Ishikawa (cell line): ENCODE data around the gene ADTRP.

Experiments
- CEBPB ChIP-seq: IDR thresholded peaks from 2 replicates; pipeline ENCODE4 v1.6.1; 2012
- CREB1 ChIP-seq: IDR thresholded peaks from 2 replicates; pipeline ENCODE4 v1.6.1; 2012; ENCODE audit warnings: low read depth
- EGR1 ChIP-seq: IDR thresholded peaks from 2 replicates; pipeline ENCODE4 v1.6.1; 2012
- EP300 ChIP-seq: IDR thresholded peaks from 2 replicates; pipeline ENCODE4 v1.6.1; 2012; ENCODE audit warnings: borderline replicate concordance
- FOXM1 ChIP-seq: IDR thresholded peaks from 2 replicates; pipeline ENCODE4 v1.6.1; 2012; ENCODE audit warnings: low read depth, borderline replicate concordance
- MAX ChIP-seq: IDR thresholded peaks from 2 replicates; pipeline ENCODE4 v1.6.1; 2012
- NFIC ChIP-seq: IDR thresholded peaks from 2 replicates; pipeline ENCODE4 v1.6.1; 2012
- RAD21 ChIP-seq: IDR thresholded peaks from 2 replicates; pipeline ENCODE4 v1.6.1; 2012; ENCODE audit warnings: low read depth
- REST ChIP-seq: IDR thresholded peaks from 2 replicates; pipeline ENCODE4 v1.6.1; 2012; ENCODE audit warnings: low read depth, mild to moderate bottlenecking
- TAF1 ChIP-seq: IDR thresholded peaks from 2 replicates; pipeline ENCODE4 v1.6.1; 2012; ENCODE audit warnings: low read depth, mild to moderate bottlenecking
- TCF12 ChIP-seq: IDR thresholded peaks from 2 replicates; pipeline ENCODE4 v1.6.1; 2012; ENCODE audit warnings: low read depth
- TEAD4 ChIP-seq: IDR thresholded peaks from 2 replicates; pipeline ENCODE4 v1.6.1; 2012
- USF1 ChIP-seq: IDR thresholded peaks from 2 replicates; pipeline ENCODE4 v1.6.1; 2012
- YY1 ChIP-seq: IDR thresholded peaks from 2 replicates; pipeline ENCODE4 v1.6.1; 2012; ENCODE audit warnings: low read depth
- ZBTB7A ChIP-seq: IDR thresholded peaks from 2 replicates; pipeline ENCODE4 v1.6.1; 2012; ENCODE audit warnings: low read depth

Gene ADTRP

GRCh38 chr6:11793277-11793676 lies 14.7 kb upstream of the ADTRP start:
- no peak for TF ChIP-seq EP300
- no peak for TF ChIP-seq REST
- TF ChIP-seq TEAD4, result no peak
- TF ChIP-seq TAF1, result no peak
- no peak for TF ChIP-seq USF1
- TF ChIP-seq YY1, result no peak
- TF ChIP-seq EGR1, result no peak

- TF ChIP-seq REST, result no peak
- no peak for TF ChIP-seq EGR1
- no peak for TF ChIP-seq TCF12
- no peak for TF ChIP-seq MAX
These were observed 12.9 kb upstream of the ADTRP start for GRCh38 chr6:11791354-11792107.

GRCh38 chr6:11789744-11790143 lies 11.1 kb upstream of the ADTRP start:
- TF ChIP-seq ZBTB7A, result no peak
- no peak for TF ChIP-seq TEAD4
- TF ChIP-seq TCF12, result no peak
- TF ChIP-seq EGR1, result no peak
- TF ChIP-seq TAF1, result no peak
- no peak for TF ChIP-seq REST
- no peak for TF ChIP-seq MAX
- TF ChIP-seq RAD21, result no peak
- no peak for TF ChIP-seq YY1
- no peak for TF ChIP-seq USF1
- no peak for TF ChIP-seq NFIC
- TF ChIP-seq CEBPB, result no peak
- no peak for TF ChIP-seq EP300
- TF ChIP-seq FOXM1, result no peak
- TF ChIP-seq CREB1, result no peak

- no peak for TF ChIP-seq FOXM1
- no peak for TF ChIP-seq ZBTB7A
- no peak for TF ChIP-seq EP300
- no peak for TF ChIP-seq TEAD4
- no peak for TF ChIP-seq NFIC
- no peak for TF ChIP-seq TAF1
- TF ChIP-seq CEBPB, result no peak
- TF ChIP-seq REST, result no peak
- no peak for TF ChIP-seq EGR1
- TF ChIP-seq TCF12, result no peak
- no peak for TF ChIP-seq RAD21
- TF ChIP-seq YY1, result no peak
- no peak for TF ChIP-seq USF1
- no peak for TF ChIP-seq CREB1
- no peak for TF ChIP-seq MAX
These were observed 9.4 kb upstream of the ADTRP start for GRCh38 chr6:11788043-11788442.
